HEK293 (cell line): ENCODE results near the gene CLDN7.
A peak's percentile ranks its signal among the peaks of the same experiment; 100 is the strongest.

ENCODE experiments used
- KLF16 ChIP-seq: fragments of 450-650 bp; formaldehyde crosslinking; IDR thresholded peaks from 2 replicates; pipeline ENCODE4 v1.5.1; 2017; ENCODE audit warnings: missing biosample characterization, missing genetic modification characterization
- RBAK ChIP-seq: fragments of 450-650 bp; formaldehyde crosslinking; IDR thresholded peaks from 2 replicates; pipeline ENCODE4 v1.5.1; 2016; ENCODE audit warnings: missing biosample characterization, missing genetic modification characterization
- SCRT2 ChIP-seq: fragments of 450-650 bp; formaldehyde crosslinking; IDR thresholded peaks from 2 replicates; pipeline ENCODE4 v1.5.1; 2016; ENCODE audit warnings: missing biosample characterization, missing genetic modification characterization
- SP2 ChIP-seq: fragments of 450-650 bp; formaldehyde crosslinking; IDR thresholded peaks from 2 replicates; pipeline ENCODE4 v1.5.1; 2016; ENCODE audit warnings: missing biosample characterization, missing genetic modification characterization
- ZBTB8A ChIP-seq: fragments of 450-650 bp; formaldehyde crosslinking; IDR thresholded peaks from 2 replicates; pipeline ENCODE4 v1.5.1; 2016; ENCODE audit warnings: missing biosample characterization, missing genetic modification characterization
- ZNF10 ChIP-seq: fragments of 450-650 bp; formaldehyde crosslinking; IDR thresholded peaks from 2 replicates; pipeline ENCODE4 v1.5.1; 2017; ENCODE audit warnings: missing biosample characterization, missing genetic modification characterization
- ZNF114 ChIP-seq: fragments of 450-650 bp; formaldehyde crosslinking; IDR thresholded peaks from 2 replicates; pipeline ENCODE4 v1.5.0; 2017; ENCODE audit warnings: missing biosample characterization, missing genetic modification characterization
- ZNF2 ChIP-seq: fragments of 450-650 bp; formaldehyde crosslinking; IDR thresholded peaks from 2 replicates; pipeline ENCODE4 v1.5.1; 2016; ENCODE audit warnings: missing biosample characterization, missing genetic modification characterization
- ZNF211 ChIP-seq: fragments of 450-650 bp; formaldehyde crosslinking; IDR thresholded peaks from 2 replicates; pipeline ENCODE4 v1.5.1; 2016; ENCODE audit warnings: low read depth, missing biosample characterization, missing genetic modification characterization
- ZNF274 ChIP-seq, 2 experiments: fragments of 200-500 bp in 1 of 2; fragments of 450-650 bp in 1 of 2; sonication (Bioruptor generic) in 1 of 2; formaldehyde crosslinking in 1 of 2; IDR thresholded peaks; 2 replicates each; pipeline versions ENCODE4 v1.5.1 to v1.6.1; 2014 to 2016; ENCODE audit warnings: borderline replicate concordance in 1 of 2, inconsistent platforms in 1 of 2, low read length in 1 of 2, missing biosample characterization in 1 of 2, missing genetic modification characterization in 1 of 2
- ZNF433 ChIP-seq: fragments of 450-650 bp; formaldehyde crosslinking; IDR thresholded peaks from 2 replicates; pipeline ENCODE4 v1.5.1; 2016; ENCODE audit warnings: missing biosample characterization, missing genetic modification characterization, low read depth
- ZNF510 ChIP-seq: fragments of 450-650 bp; formaldehyde crosslinking; IDR thresholded peaks from 2 replicates; pipeline ENCODE4 v1.5.1; 2018; ENCODE audit warnings: mild to moderate bottlenecking, missing genetic modification characterization, missing biosample characterization; ENCODE audit not compliant: insufficient replicate concordance
- ZNF514 ChIP-seq: fragments of 450-650 bp; formaldehyde crosslinking; IDR thresholded peaks from 2 replicates; pipeline ENCODE4 v1.5.1; 2016; ENCODE audit warnings: missing biosample characterization, missing genetic modification characterization
- ZNF747 ChIP-seq: fragments of 450-650 bp; formaldehyde crosslinking; IDR thresholded peaks from 2 replicates; pipeline ENCODE4 v1.5.1; 2016; ENCODE audit warnings: missing biosample characterization, missing genetic modification characterization
- TF ChIP-seq, protein P1 (sequence below): fragments of 450-650 bp; formaldehyde crosslinking; IDR thresholded peaks from 2 replicates; pipeline ENCODE4 v1.5.1; 2016; ENCODE audit warnings: missing biosample characterization, missing genetic modification characterization
- TF ChIP-seq, protein P2 (sequence below): fragments of 450-650 bp; formaldehyde crosslinking; IDR thresholded peaks from 2 replicates; pipeline ENCODE4 v1.5.1; 2016; ENCODE audit warnings: missing biosample characterization, missing genetic modification characterization
- TF ChIP-seq, protein P3 (sequence below): fragments of 450-650 bp; IDR thresholded peaks from 2 replicates; pipeline ENCODE4 v1.5.1; 2018; ENCODE audit warnings: missing biosample characterization, mild to moderate bottlenecking, missing genetic modification characterization
- TF ChIP-seq, protein P4 (sequence below): fragments of 450-650 bp; formaldehyde crosslinking; IDR thresholded peaks from 2 replicates; pipeline ENCODE4 v1.5.1; 2016; ENCODE audit warnings: missing biosample characterization, missing genetic modification characterization
- TF ChIP-seq, protein P5 (sequence below): fragments of 450-650 bp; formaldehyde crosslinking; IDR thresholded peaks from 2 replicates; pipeline ENCODE4 v1.5.1; 2016; ENCODE audit warnings: missing biosample characterization, missing genetic modification characterization
- TF ChIP-seq, protein P6 (sequence below): fragments of 450-650 bp; formaldehyde crosslinking; conservative IDR thresholded peaks from 2 replicates; pipeline ENCODE4 v1.5.1; 2016; ENCODE audit warnings: low read depth, missing biosample characterization, missing genetic modification characterization
- TF ChIP-seq, protein P7 (sequence below): fragments of 450-650 bp; formaldehyde crosslinking; IDR thresholded peaks from 2 replicates; pipeline ENCODE4 v1.5.1; 2016; ENCODE audit warnings: missing biosample characterization, missing genetic modification characterization

The CLDN7 gene

DNA sequence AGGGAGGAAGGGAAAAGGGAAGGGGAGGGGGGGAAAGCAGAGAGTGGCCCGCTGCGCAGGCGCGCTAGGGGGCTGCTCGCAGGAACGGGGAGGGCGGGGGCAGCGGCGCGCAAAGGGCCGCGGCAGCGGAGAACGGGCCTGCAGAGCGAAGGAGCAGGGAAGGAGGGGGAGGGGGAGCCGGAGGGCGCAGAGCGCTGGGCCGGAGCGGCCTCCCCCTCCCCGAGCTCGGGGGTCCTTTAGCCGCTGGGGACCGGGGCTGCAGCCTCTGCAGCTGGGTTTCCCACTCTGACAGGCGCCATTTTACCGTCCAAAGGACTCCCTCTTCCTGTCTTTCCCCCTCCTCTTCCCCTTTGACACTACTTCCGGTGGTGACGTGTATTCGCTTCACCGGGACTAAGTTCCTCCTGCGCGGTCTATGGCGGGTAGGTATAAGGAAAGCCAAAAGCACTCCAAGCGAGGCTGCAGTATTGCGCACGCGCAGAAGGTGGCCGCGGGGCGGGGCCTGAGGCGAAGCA is 10.6 kb downstream of the CLDN7 start, which contains the start of gene CTDNEP1 (continued):
- no peak for TF ChIP-seq RBAK (tag by site-specific recombination)
- TF ChIP-seq SP2 (tag by site-specific recombination), result peak; percentile 96
- TF ChIP-seq, protein P1, sequence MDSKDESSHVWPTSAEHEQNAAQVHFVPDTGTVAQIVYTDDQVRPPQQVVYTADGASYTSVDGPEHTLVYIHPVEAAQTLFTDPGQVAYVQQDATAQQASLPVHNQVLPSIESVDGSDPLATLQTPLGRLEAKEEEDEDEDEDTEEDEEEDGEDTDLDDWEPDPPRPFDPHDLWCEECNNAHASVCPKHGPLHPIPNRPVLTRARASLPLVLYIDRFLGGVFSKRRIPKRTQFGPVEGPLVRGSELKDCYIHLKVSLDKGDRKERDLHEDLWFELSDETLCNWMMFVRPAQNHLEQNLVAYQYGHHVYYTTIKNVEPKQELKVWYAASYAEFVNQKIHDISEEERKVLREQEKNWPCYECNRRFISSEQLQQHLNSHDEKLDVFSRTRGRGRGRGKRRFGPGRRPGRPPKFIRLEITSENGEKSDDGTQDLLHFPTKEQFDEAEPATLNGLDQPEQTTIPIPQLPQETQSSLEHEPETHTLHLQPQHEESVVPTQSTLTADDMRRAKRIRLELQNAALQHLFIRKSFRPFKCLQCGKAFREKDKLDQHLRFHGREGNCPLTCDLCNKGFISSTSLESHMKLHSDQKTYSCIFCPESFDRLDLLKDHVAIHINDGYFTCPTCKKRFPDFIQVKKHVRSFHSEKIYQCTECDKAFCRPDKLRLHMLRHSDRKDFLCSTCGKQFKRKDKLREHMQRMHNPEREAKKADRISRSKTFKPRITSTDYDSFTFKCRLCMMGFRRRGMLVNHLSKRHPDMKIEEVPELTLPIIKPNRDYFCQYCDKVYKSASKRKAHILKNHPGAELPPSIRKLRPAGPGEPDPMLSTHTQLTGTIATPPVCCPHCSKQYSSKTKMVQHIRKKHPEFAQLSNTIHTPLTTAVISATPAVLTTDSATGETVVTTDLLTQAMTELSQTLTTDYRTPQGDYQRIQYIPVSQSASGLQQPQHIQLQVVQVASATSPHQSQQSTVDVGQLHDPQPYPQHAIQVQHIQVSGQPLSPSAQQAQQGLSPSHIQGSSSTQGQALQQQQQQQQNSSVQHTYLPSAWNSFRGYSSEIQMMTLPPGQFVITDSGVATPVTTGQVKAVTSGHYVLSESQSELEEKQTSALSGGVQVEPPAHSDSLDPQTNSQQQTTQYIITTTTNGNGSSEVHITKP (tag by site-specific recombination), result no peak
- TF ChIP-seq ZNF114 (tag by site-specific recombination), result no peak
- TF ChIP-seq, protein P2, sequence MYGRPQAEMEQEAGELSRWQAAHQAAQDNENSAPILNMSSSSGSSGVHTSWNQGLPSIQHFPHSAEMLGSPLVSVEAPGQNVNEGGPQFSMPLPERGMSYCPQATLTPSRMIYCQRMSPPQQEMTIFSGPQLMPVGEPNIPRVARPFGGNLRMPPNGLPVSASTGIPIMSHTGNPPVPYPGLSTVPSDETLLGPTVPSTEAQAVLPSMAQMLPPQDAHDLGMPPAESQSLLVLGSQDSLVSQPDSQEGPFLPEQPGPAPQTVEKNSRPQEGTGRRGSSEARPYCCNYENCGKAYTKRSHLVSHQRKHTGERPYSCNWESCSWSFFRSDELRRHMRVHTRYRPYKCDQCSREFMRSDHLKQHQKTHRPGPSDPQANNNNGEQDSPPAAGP (tag by site-specific recombination), result no peak
- no peak for TF ChIP-seq ZNF747 (tag by site-specific recombination)
- peak; percentile 22; the same call in 1 of the 2 replicates for TF ChIP-seq KLF16 (tag by site-specific recombination)
- TF ChIP-seq, protein P3, sequence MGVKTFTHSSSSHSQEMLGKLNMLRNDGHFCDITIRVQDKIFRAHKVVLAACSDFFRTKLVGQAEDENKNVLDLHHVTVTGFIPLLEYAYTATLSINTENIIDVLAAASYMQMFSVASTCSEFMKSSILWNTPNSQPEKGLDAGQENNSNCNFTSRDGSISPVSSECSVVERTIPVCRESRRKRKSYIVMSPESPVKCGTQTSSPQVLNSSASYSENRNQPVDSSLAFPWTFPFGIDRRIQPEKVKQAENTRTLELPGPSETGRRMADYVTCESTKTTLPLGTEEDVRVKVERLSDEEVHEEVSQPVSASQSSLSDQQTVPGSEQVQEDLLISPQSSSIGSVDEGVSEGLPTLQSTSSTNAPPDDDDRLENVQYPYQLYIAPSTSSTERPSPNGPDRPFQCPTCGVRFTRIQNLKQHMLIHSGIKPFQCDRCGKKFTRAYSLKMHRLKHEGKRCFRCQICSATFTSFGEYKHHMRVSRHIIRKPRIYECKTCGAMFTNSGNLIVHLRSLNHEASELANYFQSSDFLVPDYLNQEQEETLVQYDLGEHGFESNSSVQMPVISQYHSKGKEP (tag by site-specific recombination), result 0 out of 2 replicates have a peak, but pooled peaks have one; percentile 28
- TF ChIP-seq ZBTB8A (tag by site-specific recombination), result no peak
- TF ChIP-seq ZNF510, result no peak
- TF ChIP-seq ZNF211 (tag by site-specific recombination), result no peak
- TF ChIP-seq, protein P4, sequence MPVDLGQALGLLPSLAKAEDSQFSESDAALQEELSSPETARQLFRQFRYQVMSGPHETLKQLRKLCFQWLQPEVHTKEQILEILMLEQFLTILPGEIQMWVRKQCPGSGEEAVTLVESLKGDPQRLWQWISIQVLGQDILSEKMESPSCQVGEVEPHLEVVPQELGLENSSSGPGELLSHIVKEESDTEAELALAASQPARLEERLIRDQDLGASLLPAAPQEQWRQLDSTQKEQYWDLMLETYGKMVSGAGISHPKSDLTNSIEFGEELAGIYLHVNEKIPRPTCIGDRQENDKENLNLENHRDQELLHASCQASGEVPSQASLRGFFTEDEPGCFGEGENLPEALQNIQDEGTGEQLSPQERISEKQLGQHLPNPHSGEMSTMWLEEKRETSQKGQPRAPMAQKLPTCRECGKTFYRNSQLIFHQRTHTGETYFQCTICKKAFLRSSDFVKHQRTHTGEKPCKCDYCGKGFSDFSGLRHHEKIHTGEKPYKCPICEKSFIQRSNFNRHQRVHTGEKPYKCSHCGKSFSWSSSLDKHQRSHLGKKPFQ (tag by site-specific recombination), result no peak
- TF ChIP-seq, protein P5, sequence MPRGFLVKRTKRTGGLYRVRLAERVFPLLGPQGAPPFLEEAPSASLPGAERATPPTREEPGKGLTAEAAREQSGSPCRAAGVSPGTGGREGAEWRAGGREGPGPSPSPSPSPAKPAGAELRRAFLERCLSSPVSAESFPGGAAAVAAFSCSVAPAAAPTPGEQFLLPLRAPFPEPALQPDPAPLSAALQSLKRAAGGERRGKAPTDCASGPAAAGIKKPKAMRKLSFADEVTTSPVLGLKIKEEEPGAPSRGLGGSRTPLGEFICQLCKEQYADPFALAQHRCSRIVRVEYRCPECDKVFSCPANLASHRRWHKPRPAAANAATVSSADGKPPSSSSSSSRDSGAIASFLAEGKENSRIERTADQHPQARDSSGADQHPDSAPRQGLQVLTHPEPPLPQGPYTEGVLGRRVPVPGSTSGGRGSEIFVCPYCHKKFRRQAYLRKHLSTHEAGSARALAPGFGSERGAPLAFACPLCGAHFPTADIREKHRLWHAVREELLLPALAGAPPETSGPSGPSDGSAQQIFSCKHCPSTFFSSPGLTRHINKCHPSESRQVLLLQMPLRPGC, result peak; percentile 9; the same call in 1 of the 2 replicates
- TF ChIP-seq, protein P6, sequence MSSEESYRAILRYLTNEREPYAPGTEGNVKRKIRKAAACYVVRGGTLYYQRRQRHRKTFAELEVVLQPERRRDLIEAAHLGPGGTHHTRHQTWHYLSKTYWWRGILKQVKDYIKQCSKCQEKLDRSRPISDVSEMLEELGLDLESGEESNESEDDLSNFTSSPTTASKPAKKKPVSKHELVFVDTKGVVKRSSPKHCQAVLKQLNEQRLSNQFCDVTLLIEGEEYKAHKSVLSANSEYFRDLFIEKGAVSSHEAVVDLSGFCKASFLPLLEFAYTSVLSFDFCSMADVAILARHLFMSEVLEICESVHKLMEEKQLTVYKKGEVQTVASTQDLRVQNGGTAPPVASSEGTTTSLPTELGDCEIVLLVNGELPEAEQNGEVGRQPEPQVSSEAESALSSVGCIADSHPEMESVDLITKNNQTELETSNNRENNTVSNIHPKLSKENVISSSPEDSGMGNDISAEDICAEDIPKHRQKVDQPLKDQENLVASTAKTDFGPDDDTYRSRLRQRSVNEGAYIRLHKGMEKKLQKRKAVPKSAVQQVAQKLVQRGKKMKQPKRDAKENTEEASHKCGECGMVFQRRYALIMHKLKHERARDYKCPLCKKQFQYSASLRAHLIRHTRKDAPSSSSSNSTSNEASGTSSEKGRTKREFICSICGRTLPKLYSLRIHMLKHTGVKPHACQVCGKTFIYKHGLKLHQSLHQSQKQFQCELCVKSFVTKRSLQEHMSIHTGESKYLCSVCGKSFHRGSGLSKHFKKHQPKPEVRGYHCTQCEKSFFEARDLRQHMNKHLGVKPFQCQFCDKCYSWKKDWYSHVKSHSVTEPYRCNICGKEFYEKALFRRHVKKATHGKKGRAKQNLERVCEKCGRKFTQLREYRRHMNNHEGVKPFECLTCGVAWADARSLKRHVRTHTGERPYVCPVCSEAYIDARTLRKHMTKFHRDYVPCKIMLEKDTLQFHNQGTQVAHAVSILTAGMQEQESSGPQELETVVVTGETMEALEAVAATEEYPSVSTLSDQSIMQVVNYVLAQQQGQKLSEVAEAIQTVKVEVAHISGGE (tag by site-specific recombination), result peak; percentile 95
- no peak for TF ChIP-seq ZNF2 (tag by site-specific recombination)
- TF ChIP-seq ZNF514 (tag by site-specific recombination), result no peak
- no peak for TF ChIP-seq ZNF10 (tag by site-specific recombination)
- no peak for TF ChIP-seq ZNF433
- no peak for TF ChIP-seq SCRT2 (tag by site-specific recombination)
- no peak for TF ChIP-seq ZNF274 (IDR thresholded peaks at IDR 0.05; ENCODE audit: low read length)
- no peak for TF ChIP-seq ZNF274 (tag by site-specific recombination; IDR thresholded peaks at IDR 0.05; ENCODE audit: borderline replicate concordance)
- TF ChIP-seq, protein P7, sequence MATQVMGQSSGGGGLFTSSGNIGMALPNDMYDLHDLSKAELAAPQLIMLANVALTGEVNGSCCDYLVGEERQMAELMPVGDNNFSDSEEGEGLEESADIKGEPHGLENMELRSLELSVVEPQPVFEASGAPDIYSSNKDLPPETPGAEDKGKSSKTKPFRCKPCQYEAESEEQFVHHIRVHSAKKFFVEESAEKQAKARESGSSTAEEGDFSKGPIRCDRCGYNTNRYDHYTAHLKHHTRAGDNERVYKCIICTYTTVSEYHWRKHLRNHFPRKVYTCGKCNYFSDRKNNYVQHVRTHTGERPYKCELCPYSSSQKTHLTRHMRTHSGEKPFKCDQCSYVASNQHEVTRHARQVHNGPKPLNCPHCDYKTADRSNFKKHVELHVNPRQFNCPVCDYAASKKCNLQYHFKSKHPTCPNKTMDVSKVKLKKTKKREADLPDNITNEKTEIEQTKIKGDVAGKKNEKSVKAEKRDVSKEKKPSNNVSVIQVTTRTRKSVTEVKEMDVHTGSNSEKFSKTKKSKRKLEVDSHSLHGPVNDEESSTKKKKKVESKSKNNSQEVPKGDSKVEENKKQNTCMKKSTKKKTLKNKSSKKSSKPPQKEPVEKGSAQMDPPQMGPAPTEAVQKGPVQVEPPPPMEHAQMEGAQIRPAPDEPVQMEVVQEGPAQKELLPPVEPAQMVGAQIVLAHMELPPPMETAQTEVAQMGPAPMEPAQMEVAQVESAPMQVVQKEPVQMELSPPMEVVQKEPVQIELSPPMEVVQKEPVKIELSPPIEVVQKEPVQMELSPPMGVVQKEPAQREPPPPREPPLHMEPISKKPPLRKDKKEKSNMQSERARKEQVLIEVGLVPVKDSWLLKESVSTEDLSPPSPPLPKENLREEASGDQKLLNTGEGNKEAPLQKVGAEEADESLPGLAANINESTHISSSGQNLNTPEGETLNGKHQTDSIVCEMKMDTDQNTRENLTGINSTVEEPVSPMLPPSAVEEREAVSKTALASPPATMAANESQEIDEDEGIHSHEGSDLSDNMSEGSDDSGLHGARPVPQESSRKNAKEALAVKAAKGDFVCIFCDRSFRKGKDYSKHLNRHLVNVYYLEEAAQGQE (tag by site-specific recombination), result no peak
